GM21717 (cell line): ENCODE results near the gene HDAC9.

Experiments used
- ATAC-seq: cut with Tn5 transposase; IDR thresholded peaks from one replicate; pipeline ENCODE4 v1.9.1; 2021; ENCODE audit warnings: mild to moderate bottlenecking, moderate library complexity; ENCODE audit not compliant: unreplicated experiment

The HDAC9 gene

GRCh38 chr7:18552943-18553604, 57.5 kb downstream of the HDAC9 start:
- no peak for ATAC-seq

GRCh38 chr7:18553605-18554003, 58.1 kb downstream of the HDAC9 start:
- ATAC-seq: no peak

GRCh38 chr7:18555120-18555519, 59.6 kb downstream of the HDAC9 start:
- no peak for ATAC-seq

- ATAC-seq: no peak
Observed at GRCh38 chr7:18555968-18556367, 60.4 kb downstream of the HDAC9 start.

DNA sequence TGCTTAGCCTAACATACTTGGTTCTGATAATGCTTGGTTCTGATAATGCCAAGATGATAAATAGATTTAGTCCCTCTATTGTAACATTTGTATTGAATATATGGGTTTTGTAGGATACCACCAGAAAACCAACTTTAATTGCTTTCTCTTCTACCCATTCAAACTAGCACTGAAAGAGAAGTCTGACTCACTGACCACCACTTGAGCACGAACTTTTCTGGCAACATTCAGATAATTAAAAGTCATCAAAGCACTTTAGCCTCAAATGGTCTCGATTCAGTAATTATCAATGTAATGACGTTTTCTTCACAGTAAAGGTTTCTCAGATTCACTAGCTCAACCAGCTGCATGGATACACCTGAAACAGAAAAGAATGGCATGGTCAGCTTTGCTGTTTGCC, 63.0 kb downstream of the HDAC9 start:
- ATAC-seq: no peak

DNA sequence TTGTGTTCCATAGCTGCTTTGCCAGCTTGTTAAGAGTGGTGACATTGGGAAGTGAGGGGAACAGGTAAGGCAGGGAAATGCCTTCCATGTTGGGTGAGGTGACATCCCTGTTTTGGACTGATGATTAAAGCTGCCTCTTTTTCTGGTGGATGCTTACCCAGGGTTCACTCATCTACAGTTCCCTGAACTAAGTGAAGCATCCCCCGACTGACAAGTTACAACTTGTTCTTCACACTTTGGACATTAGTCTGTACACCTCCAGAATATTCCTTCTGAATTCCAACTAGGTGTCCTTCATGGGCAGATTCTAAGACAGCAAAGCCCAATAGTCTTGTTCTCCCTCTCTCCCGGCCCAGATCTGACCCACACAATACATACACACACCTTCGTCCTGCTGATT, 63.4 kb downstream of the HDAC9 start:
- no peak for ATAC-seq

DNA sequence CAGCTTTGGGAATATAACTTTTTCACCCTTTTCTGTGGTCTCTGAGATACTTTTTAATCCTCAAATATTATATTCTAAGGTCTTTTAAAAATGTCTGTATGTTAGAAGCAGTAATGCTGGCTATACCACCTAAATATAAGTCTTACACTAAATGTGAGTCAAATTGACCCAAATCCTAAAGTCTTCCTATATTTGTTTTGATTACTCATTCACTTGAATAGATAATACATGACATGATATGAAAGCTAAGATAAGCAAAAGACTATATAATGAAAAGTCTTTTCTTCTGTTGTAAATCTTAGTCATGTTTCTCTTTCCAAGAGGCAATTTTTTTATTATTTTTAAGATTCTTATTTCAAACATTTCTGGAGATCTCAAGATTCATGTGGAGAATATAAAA, 64.2 kb downstream of the HDAC9 start:
- no peak for ATAC-seq

DNA sequence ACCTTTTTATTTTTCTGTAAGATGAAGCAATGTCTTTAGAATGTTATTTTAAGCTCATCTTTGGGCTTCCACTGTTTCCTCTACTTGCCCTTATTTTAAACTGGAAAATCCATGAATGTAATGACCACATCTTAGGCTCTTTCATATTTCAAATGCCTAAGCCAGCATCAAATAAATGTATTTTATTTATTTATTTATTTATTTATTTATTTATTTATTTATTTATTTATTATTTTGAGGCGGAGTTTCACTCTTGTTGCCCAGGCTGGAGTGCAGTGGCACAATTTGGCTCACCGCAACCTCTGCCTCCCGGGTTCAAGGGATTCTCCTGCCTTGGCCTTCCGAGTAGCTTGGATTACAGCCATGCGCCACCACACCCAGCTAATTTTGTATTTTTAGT, 69.2 kb downstream of the HDAC9 start:
- ATAC-seq: no peak

DNA sequence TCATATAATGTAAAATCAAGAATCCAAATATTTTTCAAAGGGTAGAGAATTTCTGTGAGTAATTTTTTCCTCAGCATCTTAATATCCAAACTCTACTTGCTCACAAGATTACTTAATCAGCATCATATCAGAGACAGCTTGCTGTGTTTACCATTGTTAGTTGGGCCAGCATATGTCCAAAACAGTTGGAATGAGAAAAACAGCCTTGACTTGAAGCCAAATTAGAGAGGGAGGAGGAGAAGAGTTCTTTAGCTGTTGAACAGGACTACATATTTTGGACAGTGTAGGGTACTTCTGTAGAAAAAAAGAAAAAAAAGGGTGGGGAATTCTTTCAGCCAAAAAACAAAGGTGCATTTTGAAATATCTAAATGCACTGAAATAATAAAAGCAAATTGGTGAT, 69.8 kb downstream of the HDAC9 start:
- no peak for ATAC-seq

DNA sequence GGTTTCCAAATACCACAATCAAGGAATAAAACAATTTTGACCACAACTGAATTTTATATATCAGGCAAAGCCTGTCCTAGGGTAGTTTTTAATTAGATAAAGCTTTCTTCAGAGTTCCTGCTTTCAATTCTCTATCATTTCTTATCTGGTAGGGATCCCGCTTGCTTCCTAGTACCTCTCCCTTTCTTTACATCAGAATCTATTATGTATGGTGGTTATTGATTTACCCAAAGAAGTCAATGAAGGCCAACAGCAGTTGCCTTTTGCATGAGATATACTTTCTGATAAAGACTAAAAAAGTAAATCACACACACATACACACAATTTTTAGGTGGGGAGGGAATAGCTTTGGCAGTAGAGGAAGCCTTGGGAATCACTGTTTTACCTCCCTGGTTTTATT, 70.7 kb downstream of the HDAC9 start:
- no peak for ATAC-seq

DNA sequence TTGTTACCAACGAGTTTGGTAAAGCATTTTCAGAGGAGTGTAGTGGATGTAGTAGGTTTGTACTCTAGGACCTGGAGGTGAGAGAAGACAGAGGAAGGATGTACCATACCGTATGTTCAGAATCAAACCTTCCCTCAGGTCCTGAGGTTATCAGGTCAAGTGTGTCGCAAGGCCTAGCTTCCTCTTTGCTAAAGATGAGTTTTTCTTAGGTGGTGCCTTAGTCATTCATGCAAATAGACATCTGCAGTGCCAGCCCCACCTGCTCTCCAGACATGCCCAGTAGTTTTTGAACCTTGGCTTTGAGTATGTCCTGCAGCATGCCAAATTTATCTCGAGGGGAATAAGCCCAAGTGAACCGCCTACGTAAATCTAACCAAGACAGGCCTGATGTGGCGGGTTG, 71.3 kb downstream of the HDAC9 start:
- ATAC-seq: peak; percentile 94

DNA sequence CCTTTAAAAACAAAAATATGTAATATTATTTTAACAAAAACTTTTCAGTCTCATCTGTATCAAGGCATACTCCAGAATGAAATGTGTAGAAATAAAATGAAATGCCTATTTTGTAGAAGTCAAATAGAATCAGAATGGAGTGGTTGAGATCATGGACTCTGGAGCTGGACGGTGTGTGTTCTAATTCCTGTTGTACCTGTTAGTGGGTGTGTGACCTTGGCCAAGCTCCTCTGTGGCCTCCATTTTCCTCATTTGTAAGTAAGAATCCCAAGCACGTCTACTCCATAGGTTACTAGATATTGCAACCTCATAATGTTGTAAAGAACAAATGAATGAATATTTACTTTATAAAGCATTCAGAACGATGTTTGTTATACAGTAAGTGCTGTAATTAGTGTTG, 74.9 kb downstream of the HDAC9 start:
- ATAC-seq: no peak

DNA sequence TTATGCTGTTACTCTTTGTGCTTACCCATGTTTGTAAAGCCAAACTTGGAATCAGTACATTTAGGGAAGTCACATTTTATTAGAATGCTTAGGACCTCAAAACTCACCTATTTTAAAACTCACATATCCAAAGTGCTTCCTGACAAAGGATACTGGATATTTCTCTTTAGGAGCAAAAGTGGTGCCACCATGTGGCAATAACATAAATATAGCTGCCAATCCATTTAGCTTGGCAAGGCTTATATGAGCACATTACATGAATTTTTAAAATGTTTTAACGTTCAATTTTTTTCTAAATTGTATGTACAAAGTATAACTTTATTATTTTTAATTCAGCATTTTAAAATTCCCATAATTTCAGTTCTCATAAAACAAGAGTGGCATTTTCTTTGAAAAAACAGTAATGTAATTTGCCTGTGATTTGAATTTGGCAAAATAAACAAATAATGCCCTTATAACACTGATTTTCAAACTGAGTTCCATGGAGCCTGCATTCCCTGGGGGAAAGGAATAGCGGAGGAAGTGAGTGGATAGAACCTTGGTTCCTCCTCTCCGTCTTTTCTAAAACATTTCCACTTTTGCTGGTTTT, 75.4 kb downstream of the HDAC9 start:
- ATAC-seq: no peak

DNA sequence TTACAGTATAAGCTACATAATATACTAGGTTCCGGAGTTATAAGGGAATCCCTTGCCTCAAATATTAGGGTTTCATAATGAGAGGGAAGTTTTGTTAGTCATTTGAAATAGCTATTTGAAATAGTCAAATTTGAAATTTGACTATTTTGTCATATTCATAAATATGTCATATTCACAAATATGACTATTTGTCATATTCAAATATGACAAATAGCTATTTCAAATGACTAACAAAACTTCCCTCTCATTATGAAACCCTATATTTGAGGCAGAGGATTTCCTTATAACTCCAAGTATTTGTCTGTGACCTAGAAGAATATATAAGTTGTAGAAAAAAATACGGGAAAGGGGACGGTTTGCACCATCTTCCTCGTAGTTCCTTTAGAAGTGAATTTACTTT, 76.6 kb downstream of the HDAC9 start:
- no peak for ATAC-seq

DNA sequence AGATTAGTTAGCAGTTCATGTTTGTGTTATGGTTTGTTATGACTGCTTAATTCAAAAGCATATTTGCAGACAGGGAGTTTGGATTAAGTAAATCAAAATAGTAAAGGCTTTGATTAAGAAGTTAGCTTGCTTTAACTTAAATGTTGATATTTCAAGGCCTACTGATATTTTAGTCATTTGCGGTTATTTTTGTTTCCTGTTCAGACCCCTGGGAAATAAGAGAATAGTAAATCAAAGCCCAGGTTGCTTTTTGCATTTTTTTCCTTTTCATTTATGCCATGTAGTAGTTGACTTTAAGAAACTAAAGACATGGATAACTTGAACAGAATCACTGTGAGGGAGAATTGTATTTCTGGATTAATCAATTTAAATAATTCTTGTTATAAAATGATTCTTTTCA, 77.3 kb downstream of the HDAC9 start:
- no peak for ATAC-seq

- ATAC-seq: no peak
Observed at GRCh38 chr7:18573410-18574234, 78.1 kb downstream of the HDAC9 start.

DNA sequence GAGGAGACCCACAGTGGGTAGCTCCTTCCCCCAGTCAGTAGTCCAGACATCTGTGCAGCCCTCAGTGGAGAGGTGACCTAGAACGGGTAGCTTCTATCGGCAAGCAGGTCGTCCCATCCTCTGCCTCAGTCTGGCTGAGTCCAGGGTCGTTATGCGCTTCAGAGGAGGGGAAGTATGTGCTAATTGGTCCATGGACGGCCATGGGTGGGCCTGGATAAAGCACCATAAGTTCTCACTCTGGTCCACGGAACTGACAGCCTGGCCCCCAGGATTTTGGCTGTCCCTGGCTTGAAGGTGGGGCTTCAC, 78.6 kb downstream of the HDAC9 start:
- no peak for ATAC-seq

- ATAC-seq: no peak
Observed at GRCh38 chr7:18574676-18575075, 79.1 kb downstream of the HDAC9 start.

GRCh38 chr7:18575622-18576572, 80.3 kb downstream of the HDAC9 start:
- no peak for ATAC-seq

DNA sequence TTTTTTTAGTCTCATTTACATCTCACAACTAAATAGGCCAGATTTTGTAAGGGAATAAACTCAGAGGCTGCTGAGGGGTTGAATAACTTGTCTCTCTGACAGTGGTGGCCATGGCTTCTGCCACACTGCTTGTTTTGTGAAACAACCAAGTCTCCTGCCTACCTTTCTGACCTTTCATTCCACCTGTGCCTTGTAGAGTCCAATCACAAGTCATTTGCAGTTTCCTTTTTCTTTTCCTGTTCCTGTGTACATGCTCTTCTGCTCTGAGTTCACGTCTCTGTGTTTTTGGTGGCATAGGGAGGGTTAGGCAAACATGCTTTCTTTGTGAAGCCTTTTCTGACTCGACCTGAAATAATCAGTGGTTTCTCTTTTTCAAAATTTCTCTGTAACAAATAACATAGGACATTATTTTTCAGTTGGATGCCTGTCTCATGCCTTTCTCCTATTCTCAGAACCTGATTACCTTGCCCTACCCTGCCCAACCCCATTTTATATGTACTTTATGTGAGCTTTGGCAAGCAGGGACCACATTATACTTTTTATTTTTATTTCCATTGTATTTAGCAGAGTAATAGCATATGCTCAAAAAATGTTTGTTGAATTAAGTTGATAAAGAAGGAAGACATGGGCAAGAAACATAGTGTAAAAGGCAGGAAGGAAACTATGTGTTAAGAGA, 81.7 kb downstream of the HDAC9 start:
- ATAC-seq: no peak

- no peak for ATAC-seq
Observed at GRCh38 chr7:18579698-18580097, 84.1 kb downstream of the HDAC9 start.
